Tibial nerve (tissue), 4 donors: Measurements from ENCODE around the gene RAP1GAP.

ENCODE experiments used
- CTCF ChIP-seq, 5 experiments: fragments of 200-600 bp in 3 of 5; fragments of 450-650 bp in 2 of 5; sonication (generic) in 3 of 5; IDR thresholded peaks; one replicate each; pipeline ENCODE4 v1.5.1; 2016 to 2019; ENCODE audit warnings: antibody characterized with exemption in 5 of 5, mild to moderate bottlenecking in 3 of 5, moderate library complexity in 2 of 5
- EP300 ChIP-seq, 2 donors: sonication (generic); formaldehyde crosslinking; IDR thresholded peaks; one replicate each; pipeline ENCODE4 v1.6.1; 2017; ENCODE audit warnings: antibody characterized with exemption in 2 of 2, mild to moderate bottlenecking in 1 of 2
- POLR2A ChIP-seq, 2 donors: fragments of 450-650 bp; IDR thresholded peaks; one replicate each; pipeline ENCODE4 v1.6.1; 2017; ENCODE audit warnings: antibody characterized with exemption in 2 of 2, mild to moderate bottlenecking in 2 of 2, moderate library complexity in 2 of 2

- TF ChIP-seq POLR2A (IDR thresholded peaks at IDR 0.05) (no peak), CTCF (IDR thresholded peaks at IDR 0.05) (no peak), EP300 (IDR thresholded peaks at IDR 0.05) (no peak)
These were observed 12.3 kb upstream of the RAP1GAP start for GRCh38 chr1:21681426-21681825.
